HG02885 (cell line): ENCODE data around the gene ATP1A2.

ENCODE experiments used
- ATAC-seq: cut with Tn5 transposase; IDR thresholded peaks from one replicate; pipeline ENCODE4 v1.9.1; 2021; ENCODE audit warnings: mild to moderate bottlenecking; ENCODE audit not compliant: unreplicated experiment, poor library complexity

ATP1A2 gene

GRCh38 chr1:160115545-160116282, at the start of gene ATP1A2:
TSS of gene ATP1A2 (plus strand) at chr1:160115759. CDS start at chr1:160115862, 103 bp downstream.
- ATAC-seq: no peak

GRCh38 chr1:160066829-160067745, 48.5 kb upstream of the ATP1A2 start:
- no peak for ATAC-seq

- ATAC-seq: no peak
These were observed 47.3 kb upstream of the ATP1A2 start for GRCh38 chr1:160068225-160068624.

- ATAC-seq: no peak
These were observed 45.9 kb upstream of the ATP1A2 start, which contains the start of gene KCNJ10 for GRCh38 chr1:160069460-160070231. TSS of gene KCNJ10 (minus strand) at chr1:160070160. CDS start at chr1:160042532, 27,628 bp downstream.

- no peak for ATAC-seq
These were observed 45.1 kb upstream of the ATP1A2 start for GRCh38 chr1:160070243-160071163.

- ATAC-seq: no peak
These were observed 44.3 kb upstream of the ATP1A2 start for GRCh38 chr1:160071289-160071688.

- ATAC-seq: no peak
These were observed 40.7 kb upstream of the ATP1A2 start for GRCh38 chr1:160074865-160075264.

- no peak for ATAC-seq
These were observed 39.7 kb upstream of the ATP1A2 start for GRCh38 chr1:160075836-160076235.

GRCh38 chr1:160076295-160076694, 39.3 kb upstream of the ATP1A2 start:
- no peak for ATAC-seq

- ATAC-seq: no peak
These were observed 38.1 kb upstream of the ATP1A2 start for GRCh38 chr1:160077486-160077885.

- ATAC-seq: peak; percentile 72
These were observed 36.9 kb upstream of the ATP1A2 start for GRCh38 chr1:160078512-160079195.

- ATAC-seq: no peak
These were observed 36.1 kb upstream of the ATP1A2 start for GRCh38 chr1:160079448-160079847.

- ATAC-seq: no peak
These were observed 35.0 kb upstream of the ATP1A2 start for GRCh38 chr1:160080381-160081100.

GRCh38 chr1:160081261-160081936, 34.2 kb upstream of the ATP1A2 start, which contains the start of gene KCNJ9:
TSS of gene KCNJ9 (plus strand) at chr1:160081538. CDS start at chr1:160084031, 2,493 bp downstream.
- no peak for ATAC-seq

GRCh38 chr1:160082487-160082886, 33.1 kb upstream of the ATP1A2 start:
- ATAC-seq: no peak

- ATAC-seq: no peak
These were observed 32.6 kb upstream of the ATP1A2 start for GRCh38 chr1:160082926-160083325.

- ATAC-seq: peak; percentile 77
These were observed 31.4 kb upstream of the ATP1A2 start for GRCh38 chr1:160083968-160084770.
